Thyroid gland (tissue), 4 donors: Measurements from ENCODE around the gene TBC1D22A. TPM values are rescaled to one million over a fixed set of nuclear protein-coding genes. Genes with fewer than 3 reads are reported as not detected.

Experiments
- DNase-seq, 2 donors: peaks; one replicate each; pipeline ENCODE4 v3.0.0-alpha.2; 2019
- H3K27ac ChIP-seq, 3 donors: fragments of 200-600 bp; sonication (generic); 1 replicate in 2 of 3; 2 replicates in 1 of 3; pipeline ENCODE4 v1.5.1; 2016 to 2019; ENCODE audit warnings: mild to moderate bottlenecking in 1 of 3, moderate library complexity in 1 of 3
- H3K27me3 ChIP-seq: fragments of 200-600 bp; sonication (generic); one replicate; pipeline ENCODE4 v1.5.1; 2019
- H3K36me3 ChIP-seq, 2 donors: fragments of 200-600 bp; sonication (generic); one replicate each; pipeline ENCODE4 v1.5.1; 2016 to 2019
- H3K4me1 ChIP-seq, 2 donors: fragments of 200-600 bp; sonication (generic); one replicate each; pipeline ENCODE4 v1.5.1; 2017 to 2019
- H3K4me3 ChIP-seq, 3 donors: fragments of 200-600 bp; sonication (generic); replicated peaks in 1 of 3; 1 replicate in 2 of 3; 2 replicates in 1 of 3; pipeline ENCODE4 v1.5.1; 2016; ENCODE audit warnings: mild to moderate bottlenecking in 1 of 3
- H3K9me3 ChIP-seq: fragments of 200-600 bp; sonication (generic); one replicate; pipeline ENCODE4 v1.5.1; 2017
- POLR2A ChIP-seq, 2 donors: fragments of 450-650 bp; IDR thresholded peaks; one replicate each; pipeline ENCODE4 v1.6.1; 2017; ENCODE audit warnings: antibody characterized with exemption in 2 of 2, mild to moderate bottlenecking in 2 of 2, moderate library complexity in 1 of 2
- WGBS, 2 donors: methylation state at CpG; one replicate each; pipeline ENCODE4 v1.1.5; 2017; 5-methylcytosine and 5-hydroxymethylcytosine counted together
- intact Hi-C: fragments of 100-400 bp; cut with DNase I; formaldehyde crosslinking; loops from one replicate; pipeline ENCODE4 v1.15.1; 2023
- total RNA-seq, 4 donors: library from RNA; depleted of rRNA; stranded (reverse); fragments of >200 nt; gene quantifications; one replicate each; pipeline ENCODE4 v1.2.3, GENCODE V29; 2016
- TF ChIP-seq, protein P1 (sequence below), 6 experiments: fragments of 200-600 bp in 3 of 6; fragments of 450-650 bp in 3 of 6; sonication (generic) in 3 of 6; IDR thresholded peaks; one replicate each; pipeline ENCODE4 v1.5.1; 2016 to 2019; ENCODE audit warnings: antibody characterized with exemption in 6 of 6, mild to moderate bottlenecking in 2 of 6, inconsistent platforms in 1 of 6, moderate library complexity in 1 of 6

TBC1D22A gene
- total RNA-seq, 4 donors from 2014 or later: 26.7 to 34.6 (median 33.2) TPM

- Histone ChIP-seq H3K9me3 (no peaks in the 10 kb centered on the region), H3K4me3 (no peak overlapping the region), H3K27ac (no peak overlapping the region), H3K36me3 (no peaks in the 10 kb centered on the region), H3K4me1 (peaks cover 0 to 4% of the 10 kb centered on the region in 2 donors), H3K27me3 (no peaks in the 10 kb centered on the region)
- intact Hi-C loops: no loop called here
- no peak for DNase-seq
- TF ChIP-seq, protein P1, sequence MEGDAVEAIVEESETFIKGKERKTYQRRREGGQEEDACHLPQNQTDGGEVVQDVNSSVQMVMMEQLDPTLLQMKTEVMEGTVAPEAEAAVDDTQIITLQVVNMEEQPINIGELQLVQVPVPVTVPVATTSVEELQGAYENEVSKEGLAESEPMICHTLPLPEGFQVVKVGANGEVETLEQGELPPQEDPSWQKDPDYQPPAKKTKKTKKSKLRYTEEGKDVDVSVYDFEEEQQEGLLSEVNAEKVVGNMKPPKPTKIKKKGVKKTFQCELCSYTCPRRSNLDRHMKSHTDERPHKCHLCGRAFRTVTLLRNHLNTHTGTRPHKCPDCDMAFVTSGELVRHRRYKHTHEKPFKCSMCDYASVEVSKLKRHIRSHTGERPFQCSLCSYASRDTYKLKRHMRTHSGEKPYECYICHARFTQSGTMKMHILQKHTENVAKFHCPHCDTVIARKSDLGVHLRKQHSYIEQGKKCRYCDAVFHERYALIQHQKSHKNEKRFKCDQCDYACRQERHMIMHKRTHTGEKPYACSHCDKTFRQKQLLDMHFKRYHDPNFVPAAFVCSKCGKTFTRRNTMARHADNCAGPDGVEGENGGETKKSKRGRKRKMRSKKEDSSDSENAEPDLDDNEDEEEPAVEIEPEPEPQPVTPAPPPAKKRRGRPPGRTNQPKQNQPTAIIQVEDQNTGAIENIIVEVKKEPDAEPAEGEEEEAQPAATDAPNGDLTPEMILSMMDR (IDR thresholded peaks at IDR 0.05): no peak
- TF ChIP-seq POLR2A (IDR thresholded peaks at IDR 0.05): no peak
- 93 to 99% methylated on average over 7 of the region's 7 CpGs for WGBS, 2 donors
These were observed 257.7 kb downstream of the TBC1D22A start for GRCh38 chr22:47020166-47020565.

- intact Hi-C loops: no loop called here
- Histone ChIP-seq H3K27ac (no peak overlapping the region), H3K36me3 (no peaks in the 10 kb centered on the region), H3K9me3 (no peaks in the 10 kb centered on the region), H3K27me3 (no peaks in the 10 kb centered on the region), H3K4me3 (no peak overlapping the region), H3K4me1 (peaks cover 0 to 4% of the 10 kb centered on the region in 2 donors)
- TF ChIP-seq POLR2A (IDR thresholded peaks at IDR 0.05): no peak
- TF ChIP-seq, protein P1 (IDR thresholded peaks at IDR 0.05): no peak
- WGBS, 2 donors: 91 to 92% methylated on average over 5 to 6 of the region's 7 CpGs
- DNase-seq: no peak
These were observed 259.1 kb downstream of the TBC1D22A start for GRCh38 chr22:47021371-47022074.

DNA sequence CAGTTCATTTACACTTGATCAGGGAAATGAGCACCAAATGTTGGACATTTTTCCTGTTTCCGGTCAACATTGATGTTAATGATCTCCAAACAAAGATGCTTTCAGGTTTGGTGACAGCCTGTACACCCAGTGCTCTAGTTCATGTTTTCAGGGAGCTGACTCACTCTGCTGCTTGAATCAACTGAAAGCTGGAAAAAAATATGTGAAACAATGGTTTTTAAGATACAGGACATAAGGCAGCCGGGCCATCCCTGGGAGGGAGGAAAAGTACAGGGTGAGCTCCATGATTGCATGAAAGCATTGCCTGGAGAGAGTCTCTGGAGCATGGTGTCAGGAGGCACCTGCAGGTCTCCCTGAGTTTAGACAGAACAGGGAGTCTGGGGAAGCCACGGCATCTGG is 259.6 kb downstream of the TBC1D22A start:
- Histone ChIP-seq H3K27ac (no peak overlapping the region), H3K27me3 (no peaks in the 10 kb centered on the region), H3K4me3 (no peak overlapping the region), H3K4me1 (peaks cover 0 to 4% of the 10 kb centered on the region in 2 donors), H3K36me3 (no peaks in the 10 kb centered on the region), H3K9me3 (no peaks in the 10 kb centered on the region)
- TF ChIP-seq, protein P1 (IDR thresholded peaks at IDR 0.05): no peak
- TF ChIP-seq POLR2A (IDR thresholded peaks at IDR 0.05): no peak
- WGBS, 2 donors: 89 to 92% methylated on average over 3 of the region's 3 CpGs
- no peak for DNase-seq
- intact Hi-C loops: no loop called here

DNA sequence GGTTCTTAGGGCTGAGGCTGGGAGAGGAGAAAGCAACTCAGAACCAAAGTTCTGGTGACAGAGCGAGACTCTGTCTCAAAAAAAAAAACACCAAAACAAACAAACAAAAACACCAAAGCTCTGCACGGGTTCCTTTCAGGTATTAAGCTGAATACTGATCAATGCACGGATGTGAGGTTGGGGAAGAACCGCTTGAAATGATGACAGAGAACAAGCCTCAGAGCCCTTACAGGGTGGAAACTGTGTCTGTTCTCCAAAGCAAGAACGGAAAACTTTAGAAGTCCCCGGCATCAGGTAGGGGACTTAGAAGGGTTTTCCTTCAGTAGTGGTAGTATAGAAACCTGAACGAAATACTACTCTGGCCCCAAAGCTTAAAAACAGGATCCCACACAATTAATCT is 260.0 kb downstream of the TBC1D22A start:
- Histone ChIP-seq H3K4me1 (peaks cover 0 to 4% of the 10 kb centered on the region in 2 donors), H3K27me3 (no peaks in the 10 kb centered on the region), H3K36me3 (no peaks in the 10 kb centered on the region), H3K4me3 (no peak overlapping the region), H3K9me3 (no peaks in the 10 kb centered on the region), H3K27ac (no peak overlapping the region)
- 91 to 95% methylated on average over 7 of the region's 7 CpGs for WGBS, 2 donors
- intact Hi-C loops: no loop called here
- no peak for DNase-seq
- TF ChIP-seq, protein P1 (IDR thresholded peaks at IDR 0.05): no peak
- no peak for TF ChIP-seq POLR2A (IDR thresholded peaks at IDR 0.05)

GRCh38 chr22:47023871-47024270 is 261.4 kb downstream of the TBC1D22A start:
- intact Hi-C loops: no loop called here
- no peak for DNase-seq
- TF ChIP-seq, protein P1 (IDR thresholded peaks at IDR 0.05): no peak
- no peak for TF ChIP-seq POLR2A (IDR thresholded peaks at IDR 0.05)
- H3K9me3 ChIP-seq: no peaks in the 10 kb centered on the region
- H3K4me1 ChIP-seq: peaks cover 0 to under 1% of the 10 kb centered on the region in 2 donors
- H3K36me3 ChIP-seq: no peaks in the 10 kb centered on the region
- 94 to 97% methylated on average over 13 of the region's 13 CpGs for WGBS, 2 donors
- no peak overlapping the region for H3K4me3 ChIP-seq
- H3K27me3 ChIP-seq: no peaks in the 10 kb centered on the region
- H3K27ac ChIP-seq: no peak overlapping the region
